K562 (cell line): ENCODE measurements around the gene DHX35. TPM values are rescaled to one million over a fixed set of nuclear protein-coding genes. Genes with fewer than 3 reads are reported as not detected.

Experiments used
- BCOR ChIP-seq: fragments of 450-650 bp; IDR thresholded peaks from 2 replicates; pipeline ENCODE4 v1.6.1; 2016
- CC2D1A ChIP-seq: fragments of 450-650 bp; IDR thresholded peaks from 2 replicates; pipeline ENCODE4 v1.6.1; 2017; ENCODE audit warnings: mild to moderate bottlenecking
- CHD1 ChIP-seq: fragments of 200-600 bp; sonication (generic); IDR thresholded peaks from one replicate; pipeline ENCODE4 v1.6.1; 2012; ENCODE audit warnings: mild to moderate bottlenecking, moderate library complexity, low read length, inconsistent platforms
- ELK3 ChIP-seq: fragments of 450-650 bp; formaldehyde crosslinking; IDR thresholded peaks from 2 replicates; pipeline ENCODE4 v1.4.0; 2020; ENCODE audit warnings: mild to moderate bottlenecking
- EP300 ChIP-seq: IDR thresholded peaks from 2 replicates; pipeline ENCODE4 v1.6.1; 2012; ENCODE audit warnings: low read length, improper control_type of control experiment
- FOSL1 ChIP-seq: fragments of 200-800 bp; sonication (Bioruptor generic); conservative IDR thresholded peaks from 2 replicates; pipeline ENCODE4 v1.6.1; 2016; ENCODE audit warnings: missing genetic modification characterization, missing compliant biosample characterization
- HDAC3 ChIP-seq: fragments of 450-650 bp; IDR thresholded peaks from 2 replicates; pipeline ENCODE4 v1.6.1; 2018; ENCODE audit warnings: borderline replicate concordance, mild to moderate bottlenecking, moderate library complexity; ENCODE audit not compliant: partially characterized antibody
- HOXB6 ChIP-seq: fragments of 250-450 bp; sonication (Bioruptor Pico); IDR thresholded peaks from 2 replicates; pipeline ENCODE4 v1.5.1; 2022; ENCODE audit warnings: mild to moderate bottlenecking, borderline replicate concordance
- MAX ChIP-seq: sonication (generic); formaldehyde crosslinking; IDR thresholded peaks from 2 replicates; pipeline ENCODE4 v1.9.0; 2022; ENCODE audit warnings: mild to moderate bottlenecking, missing genetic modification reagents
- MCM7 ChIP-seq, 2 experiments: fragments of 450-650 bp; IDR thresholded peaks; 2 replicates each; pipeline ENCODE4 v1.6.1; 2016 to 2018
- NBN ChIP-seq: fragments of 450-650 bp; IDR thresholded peaks from 2 replicates; pipeline ENCODE4 v1.6.1; 2016; ENCODE audit warnings: low read depth, mild to moderate bottlenecking
- NFIX ChIP-seq: fragments of 250-450 bp; sonication (Bioruptor Pico); IDR thresholded peaks from 2 replicates; pipeline ENCODE4 v1.4.0; 2020; ENCODE audit warnings: low read depth, mild to moderate bottlenecking, moderate library complexity
- PATZ1 ChIP-seq: fragments of 250-450 bp; sonication (Bioruptor Pico); IDR thresholded peaks from 2 replicates; pipeline ENCODE4 v1.5.0; 2020; ENCODE audit warnings: mild to moderate bottlenecking, borderline replicate concordance
- PHF21A ChIP-seq: fragments of 450-650 bp; IDR thresholded peaks from 2 replicates; pipeline ENCODE4 v1.6.1; 2017; ENCODE audit warnings: low read depth, borderline replicate concordance
- PKNOX1 ChIP-seq: fragments of 450-650 bp; IDR thresholded peaks from 2 replicates; pipeline ENCODE4 v1.6.1; 2016
- PRPF4 ChIP-seq: fragments of 200-400 bp; formaldehyde crosslinking; IDR thresholded peaks from one replicate; pipeline ENCODE4 v1.6.1; 2017; ENCODE audit warnings: low read length, low read depth, mild to moderate bottlenecking; ENCODE audit not compliant: insufficient read depth, poor library complexity, severe bottlenecking
- SNAPC5 ChIP-seq: fragments of 250-450 bp; sonication (Bioruptor Pico); IDR thresholded peaks from 2 replicates; pipeline ENCODE4 v1.8.0; 2021; ENCODE audit warnings: moderate library complexity, mild to moderate bottlenecking, inconsistent platforms
- TEAD2 ChIP-seq: fragments of 450-650 bp; IDR thresholded peaks from 2 replicates; pipeline ENCODE4 v1.6.1; 2016; ENCODE audit warnings: missing genetic modification characterization, control low read depth, missing compliant biosample characterization
- TFAM ChIP-seq: fragments of 250-450 bp; sonication (Bioruptor Pico); conservative IDR thresholded peaks from 2 replicates; pipeline ENCODE4 v1.5.0; 2021; ENCODE audit warnings: mild to moderate bottlenecking, moderate library complexity
- THRA ChIP-seq: fragments of 450-650 bp; IDR thresholded peaks from 2 replicates; pipeline ENCODE4 v1.6.1; 2017; ENCODE audit warnings: mild to moderate bottlenecking, moderate library complexity
- ZNF24 ChIP-seq: fragments of 450-650 bp; IDR thresholded peaks from 2 replicates; pipeline ENCODE4 v1.6.1; 2016
- ZNF561 ChIP-seq: fragments of 450-650 bp; formaldehyde crosslinking; conservative IDR thresholded peaks from 2 replicates; pipeline ENCODE4 v1.4.0; 2020; ENCODE audit warnings: mild to moderate bottlenecking, moderate library complexity
- polyA plus RNA-seq, 8 experiments: library from polyadenylated mRNA; depleted of rRNA in 4 of 8; stranded (reverse) in 5 of 8; unstranded in 3 of 8; fragments of >200 nt; fragmentation: Nextera tagmentation in 2 of 8; fragmentation: Illumina TruSeq in 1 of 8; extraction: Ambion mirVana in 2 of 8; extraction: Trizol in 1 of 8; gene quantifications; 2 replicates each; pipeline versions ENCODE4 v1.2.1 to v1.2.3, GENCODE V29; 2011 to 2014; ENCODE audit warnings: inconsistent platforms in 1 of 8, missing spikeins in 1 of 8
- total RNA-seq, 7 experiments: library from RNA; depleted of rRNA in 6 of 7; stranded (reverse); fragments of >200 nt in 6 of 7; fragmentation: Illumina TruSeq in 2 of 7; extraction: Trizol in 2 of 7; gene quantifications; 2 replicates each; pipeline versions ENCODE4 v1.2.1 to v1.2.3, GENCODE V29; 2011 to 2021; ENCODE audit warnings: low replicate concordance in 1 of 7

DHX35 gene
- total and polyA plus RNA-seq, 9 of the 15 experiments (the other 6 are each of a cell fraction or from before 2014, with no cell fraction given): 6.5 to 25.6 (median 16.9) TPM

GRCh38 chr20:38926142-38926933, 35.8 kb upstream of the DHX35 start, which contains the start of gene FAM83D (continued):
- TF ChIP-seq ELK3 (CRISPR knock-in tag) (no peak), NFIX (no peak), EP300 (no peak), PRPF4 (peak; percentile 83), MCM7 (IDR thresholded peaks at IDR 0.05) (no peak), ZNF24 (peak; percentile 72; the same call in 1 of the 2 replicates), BCOR (0 out of 2 replicates have a peak, but pooled peaks have one; percentile 7), PHF21A (no peak), FOSL1 (no peak; the same call in 1 of the 2 replicates), PKNOX1 (peak; percentile 39; the same call in 1 of the 2 replicates), NBN (peak; percentile 55; the same call in 1 of the 2 replicates), THRA (no peak), CHD1 (peak; percentile 87), MAX (CRISPR knock-in tag) (peak; percentile 74), ZNF561 (CRISPR knock-in tag) (no peak), CC2D1A (peak; percentile 90), TFAM (no peak), TEAD2 (tag) (no peak), SNAPC5 (CRISPR knock-in tag) (no peak), PATZ1 (CRISPR knock-in tag) (no peak), HOXB6 (no peak), HDAC3 (no peak)
